Adipocyte (in vitro differentiated cells): ENCODE data around the gene IFI27L1.

Source experiments
- DNase-seq: peaks from one replicate; pipeline ENCODE4 v3.0.0-alpha.2; 2015; ENCODE audit warnings: low read depth
- H3K27me3 ChIP-seq: replicated peaks from 2 replicates; pipeline ENCODE4 v1.7.0; 2013; ENCODE audit warnings: mild to moderate bottlenecking, low read length, moderate library complexity; ENCODE audit not compliant: control insufficient read depth, insufficient read depth
- H3K36me3 ChIP-seq: 2 replicates; pipeline ENCODE4 v1.7.0; 2013; ENCODE audit warnings: low read length, mild to moderate bottlenecking, moderate library complexity; ENCODE audit not compliant: control insufficient read depth, insufficient read depth, severe bottlenecking
- H3K4me1 ChIP-seq: 2 replicates; pipeline ENCODE4 v1.7.0; 2013; ENCODE audit warnings: mild to moderate bottlenecking, low read length, moderate library complexity; ENCODE audit not compliant: control insufficient read depth, insufficient read depth
- H3K4me3 ChIP-seq: 2 replicates; pipeline ENCODE4 v1.7.0; 2013; ENCODE audit warnings: mild to moderate bottlenecking, low read length, moderate library complexity
- H3K9ac ChIP-seq: 2 replicates; pipeline ENCODE4 v1.7.0; 2013; ENCODE audit warnings: mild to moderate bottlenecking, low read length, moderate library complexity
- H3K9me3 ChIP-seq: 2 replicates; pipeline ENCODE4 v1.7.0; 2013; ENCODE audit warnings: mild to moderate bottlenecking, low read length, moderate library complexity; ENCODE audit not compliant: control insufficient read depth

The IFI27L1 gene

DNA sequence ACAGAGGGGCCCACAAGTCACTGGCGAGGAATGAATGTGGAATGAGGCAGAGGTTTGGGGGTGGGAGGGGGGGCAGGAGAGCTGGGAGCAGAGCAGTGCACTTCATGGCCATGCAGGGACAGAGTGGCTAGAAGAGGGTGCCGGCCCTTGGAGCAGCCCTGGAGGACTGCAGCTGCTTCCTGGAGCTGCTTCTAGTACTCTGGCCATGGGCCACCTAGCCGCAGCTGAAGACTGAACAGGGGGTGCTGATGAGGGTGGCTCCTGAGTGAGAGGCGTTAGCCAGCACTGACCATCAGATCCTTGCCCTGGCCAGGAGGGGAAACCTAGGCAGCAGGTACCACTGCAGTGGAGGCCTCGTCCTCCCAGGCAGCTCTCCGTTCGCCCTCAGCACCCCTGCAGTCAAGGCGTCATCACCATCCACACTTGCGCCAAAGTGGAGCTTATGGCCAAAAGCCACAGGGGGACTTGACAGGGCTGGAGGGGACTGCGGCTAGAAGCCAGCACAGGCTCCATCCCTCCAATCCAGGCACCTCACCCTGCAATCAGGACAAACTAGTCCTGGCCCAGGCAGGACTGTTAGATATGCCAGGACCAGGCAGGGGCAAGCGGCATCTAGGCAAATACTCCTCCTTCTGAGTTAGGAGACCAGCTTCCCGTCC lies 38.5 kb upstream of the IFI27L1 start:
- Histone ChIP-seq H3K9ac (no peak overlapping the region), H3K4me1 (peaks cover 29% of the 10 kb centered on the region), H3K27me3 (no peaks in the 10 kb centered on the region), H3K4me3 (no peak overlapping the region), H3K9me3 (no peaks in the 10 kb centered on the region), H3K36me3 (peaks cover 41% of the 10 kb centered on the region)
- DNase-seq = no peak

DNA sequence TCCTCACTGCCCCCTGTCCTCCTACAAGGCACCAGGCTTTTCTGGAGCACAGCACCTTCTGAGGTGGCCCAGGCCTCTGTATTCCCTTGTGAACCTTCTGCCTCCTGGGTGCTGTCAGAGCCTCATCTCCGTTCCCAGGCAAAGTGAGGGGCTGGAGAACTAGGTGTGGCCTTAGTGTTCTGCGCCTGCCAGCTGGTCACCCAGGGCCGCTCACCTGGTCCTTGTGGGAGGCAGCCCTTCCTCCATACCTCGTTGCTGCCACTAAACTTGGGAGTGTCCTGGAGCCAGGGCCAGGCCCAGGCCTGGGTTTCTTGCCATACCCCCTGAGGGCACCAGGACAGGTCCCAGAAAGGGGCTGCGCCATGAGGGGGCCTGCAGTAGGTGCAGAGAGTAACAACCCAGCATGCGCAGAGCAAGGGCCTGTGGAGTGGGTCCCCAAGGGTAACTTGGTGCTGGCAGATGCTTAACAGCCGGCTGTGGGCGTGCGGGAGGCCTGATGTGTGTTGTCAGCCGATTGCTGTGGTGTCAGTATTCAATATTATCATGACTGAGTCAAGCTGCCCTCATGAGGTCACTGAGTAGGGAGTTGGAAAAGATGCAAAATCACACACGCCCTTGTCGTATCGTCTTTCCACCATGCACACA lies 37.9 kb upstream of the IFI27L1 start:
- Histone ChIP-seq H3K9ac (no peak overlapping the region), H3K4me1 (peaks cover 29% of the 10 kb centered on the region), H3K9me3 (no peaks in the 10 kb centered on the region), H3K27me3 (no peaks in the 10 kb centered on the region), H3K36me3 (peaks cover 48% of the 10 kb centered on the region), H3K4me3 (no peak overlapping the region)
- DNase-seq = no peak

DNA sequence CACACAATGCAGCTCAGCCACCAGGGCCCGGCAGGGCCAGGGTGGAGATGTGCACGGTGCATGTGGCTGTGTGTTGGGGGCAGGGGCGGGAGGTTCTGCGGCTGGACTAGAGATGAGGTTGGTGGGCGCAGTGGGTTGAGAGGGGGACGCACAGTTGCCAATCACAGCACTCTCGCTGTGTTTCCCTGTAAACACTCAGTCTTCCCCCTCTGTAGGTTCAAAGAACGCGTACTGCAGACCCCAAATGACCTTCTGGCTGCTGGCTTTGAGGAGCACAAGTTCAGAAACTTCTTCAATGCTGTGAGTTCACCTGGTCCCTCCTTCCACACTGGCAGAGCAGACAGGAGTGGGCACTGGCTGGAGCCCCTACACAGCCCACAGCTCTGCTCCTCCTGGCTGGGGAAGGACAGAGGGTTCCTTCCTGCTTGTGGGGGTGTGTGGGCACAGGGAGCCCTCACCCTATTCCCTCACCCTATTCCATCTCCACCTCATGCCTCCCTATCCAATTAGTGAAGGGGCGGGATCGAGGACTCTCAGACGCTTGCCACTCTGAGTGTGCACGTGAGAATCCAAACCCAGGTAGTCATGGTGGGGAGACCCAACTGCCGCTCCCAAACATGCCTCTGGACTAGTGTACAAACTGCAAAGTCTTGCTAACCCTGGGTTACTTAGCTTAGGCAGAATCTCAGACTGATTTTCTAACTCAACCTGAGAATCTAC lies 37.2 kb upstream of the IFI27L1 start:
- peaks cover 29% of the 10 kb centered on the region for H3K4me1 ChIP-seq
- H3K9me3 ChIP-seq = no peaks in the 10 kb centered on the region
- DNase-seq = no peak
- no peak overlapping the region for H3K4me3 ChIP-seq
- H3K9ac ChIP-seq = no peak overlapping the region
- peaks cover 54% of the 10 kb centered on the region for H3K36me3 ChIP-seq
- no peaks in the 10 kb centered on the region for H3K27me3 ChIP-seq

DNA sequence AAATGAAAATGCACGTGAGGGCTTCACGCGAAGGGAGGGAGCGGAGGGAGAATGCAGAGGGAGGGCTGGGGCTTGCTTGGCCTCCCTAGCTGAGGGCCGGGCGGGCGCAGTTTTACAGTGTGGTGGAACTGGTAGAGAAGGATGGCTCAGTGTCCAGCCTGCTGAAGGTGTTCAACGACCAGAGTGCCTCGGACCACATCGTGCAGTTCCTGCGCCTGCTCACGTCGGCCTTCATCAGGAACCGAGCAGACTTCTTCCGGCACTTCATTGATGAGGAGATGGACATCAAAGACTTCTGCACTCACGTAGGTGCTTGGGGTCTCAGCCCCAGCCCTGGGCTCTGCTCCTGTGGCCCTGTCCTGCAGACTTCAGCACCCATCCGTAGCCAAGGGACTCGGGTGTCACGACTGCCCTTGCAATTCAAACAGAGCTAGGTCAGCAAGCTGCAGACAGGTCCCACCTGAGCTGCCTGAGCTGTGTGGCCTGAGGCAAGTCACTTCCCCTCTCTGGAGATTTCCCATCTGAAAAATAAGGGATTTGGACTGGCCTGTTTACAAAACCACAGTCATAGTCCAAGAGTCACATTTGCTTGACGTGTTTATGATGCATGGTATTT lies 36.5 kb upstream of the IFI27L1 start:
- peaks cover 61% of the 10 kb centered on the region for H3K36me3 ChIP-seq
- H3K9me3 ChIP-seq = no peaks in the 10 kb centered on the region
- no peaks in the 10 kb centered on the region for H3K27me3 ChIP-seq
- H3K9ac ChIP-seq = no peak overlapping the region
- DNase-seq = no peak
- H3K4me3 ChIP-seq = no peak overlapping the region
- peaks cover 29% of the 10 kb centered on the region for H3K4me1 ChIP-seq

DNA sequence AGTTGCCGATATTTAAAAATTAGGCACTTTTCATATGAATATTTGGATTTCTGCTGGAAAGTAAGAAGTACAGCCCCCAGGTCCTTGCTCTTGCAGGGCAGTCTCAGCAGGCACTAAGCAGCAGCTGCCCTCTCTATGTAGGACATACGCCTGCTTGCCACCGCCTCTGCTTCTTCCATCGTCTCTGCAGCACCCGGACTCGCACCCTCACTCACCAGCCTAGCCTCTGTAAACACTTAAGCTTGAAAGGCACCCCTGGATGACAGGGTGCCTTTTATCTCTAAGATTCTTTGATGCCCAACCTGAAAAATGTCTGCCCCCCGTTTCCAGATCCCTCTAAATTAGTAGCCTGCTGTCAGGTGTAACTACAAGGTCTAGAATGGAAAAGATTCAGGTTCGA lies 36.0 kb upstream of the IFI27L1 start:
- Histone ChIP-seq H3K9me3 (no peaks in the 10 kb centered on the region), H3K27me3 (no peaks in the 10 kb centered on the region), H3K4me3 (no peak overlapping the region), H3K4me1 (peaks cover 29% of the 10 kb centered on the region), H3K36me3 (peaks cover 66% of the 10 kb centered on the region), H3K9ac (no peak overlapping the region)
- DNase-seq = no peak

DNA sequence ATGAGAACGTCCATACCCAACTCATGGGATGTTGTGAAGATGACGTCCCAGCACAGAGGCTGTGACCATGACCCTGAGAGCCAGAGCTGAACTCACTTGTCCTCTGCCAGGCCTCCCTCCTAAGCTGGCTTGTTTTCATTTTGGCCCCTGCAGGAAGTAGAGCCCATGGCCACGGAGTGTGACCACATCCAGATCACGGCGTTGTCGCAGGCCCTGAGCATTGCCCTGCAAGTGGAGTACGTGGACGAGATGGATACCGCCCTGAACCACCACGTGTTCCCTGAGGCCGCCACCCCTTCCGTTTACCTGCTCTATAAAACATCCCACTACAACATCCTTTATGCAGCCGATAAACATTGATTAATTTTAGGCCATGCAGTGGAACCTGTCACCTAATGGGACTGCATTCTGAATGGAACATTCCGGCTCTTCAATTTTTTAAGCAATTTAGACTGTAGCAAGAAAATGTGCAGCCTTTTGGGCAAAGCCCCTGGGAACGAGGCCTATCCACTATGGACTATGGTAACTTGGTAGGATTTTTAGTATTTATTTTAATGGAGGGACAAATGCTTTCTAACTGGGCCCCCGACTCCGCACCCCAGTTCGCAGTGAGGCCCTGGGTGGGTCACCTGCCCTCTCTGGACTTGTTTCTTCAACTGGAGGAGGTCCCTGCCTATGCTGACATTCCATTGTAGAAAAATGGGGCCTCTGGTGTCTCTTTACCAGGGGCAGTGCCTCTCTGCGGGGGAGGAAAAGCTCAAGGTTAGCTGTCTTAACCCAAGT lies 35.4 kb upstream of the IFI27L1 start:
- H3K4me1 ChIP-seq = peaks cover 31% of the 10 kb centered on the region

DNA sequence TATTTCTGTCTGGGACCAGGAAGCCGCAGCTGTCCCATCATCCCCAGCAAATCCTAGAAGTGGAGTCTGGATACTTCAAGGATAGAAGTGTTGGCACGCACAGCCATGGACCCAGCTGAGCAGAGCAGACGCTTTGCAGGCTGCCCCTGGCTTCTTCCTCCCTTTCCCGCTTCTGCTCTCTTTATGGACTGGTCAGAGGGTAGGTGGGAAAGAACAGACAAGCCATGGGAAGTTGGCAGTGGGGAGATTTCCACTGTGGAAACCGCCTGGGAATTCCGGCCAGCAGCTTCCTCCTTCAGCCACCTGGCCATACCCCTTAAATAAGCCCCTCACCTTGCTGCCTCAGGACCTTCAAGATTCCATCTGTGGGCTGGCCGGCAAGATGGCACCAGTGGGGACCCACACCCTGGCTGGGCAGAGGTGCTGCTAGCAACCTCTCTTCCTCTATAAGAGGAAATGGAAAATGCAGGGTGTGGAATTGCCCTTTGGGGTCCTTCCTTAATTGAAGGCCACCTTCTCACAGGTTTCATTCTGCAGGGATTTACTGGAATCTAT lies 34.3 kb upstream of the IFI27L1 start:
- no peak for DNase-seq
- H3K36me3 ChIP-seq = peaks cover 82% of the 10 kb centered on the region
- H3K4me1 ChIP-seq = peaks cover 31% of the 10 kb centered on the region
- no peak overlapping the region for H3K9ac ChIP-seq
- no peak overlapping the region for H3K4me3 ChIP-seq
- no peaks in the 10 kb centered on the region for H3K27me3 ChIP-seq
- no peaks in the 10 kb centered on the region for H3K9me3 ChIP-seq

More for the DNA sequence above, 35.4 kb upstream of the IFI27L1 start:
- Histone ChIP-seq H3K27me3 (no peaks in the 10 kb centered on the region), H3K9ac (no peak overlapping the region), H3K36me3 (peaks cover 73% of the 10 kb centered on the region), H3K4me3 (no peak overlapping the region), H3K9me3 (no peaks in the 10 kb centered on the region)
- no peak for DNase-seq

DNA sequence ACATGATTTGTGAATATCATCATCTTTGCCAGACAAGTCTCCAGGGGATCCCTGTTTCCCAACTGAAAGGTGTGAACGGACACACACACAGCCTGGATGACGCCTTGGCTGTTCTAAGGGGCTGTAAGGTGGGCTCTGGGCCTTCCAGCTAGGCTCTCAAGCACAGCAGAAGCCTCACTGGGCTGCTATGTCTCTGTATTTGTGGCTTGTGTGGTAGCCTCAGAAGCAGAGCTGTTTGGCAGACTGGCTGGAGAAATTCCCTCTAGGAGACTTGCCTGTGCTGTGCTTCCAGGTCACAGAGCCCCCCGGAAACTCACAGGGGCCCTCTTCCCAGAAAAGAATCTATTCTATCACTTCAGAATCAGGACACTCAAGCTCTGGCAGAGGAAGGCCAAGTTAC lies 33.5 kb upstream of the IFI27L1 start:
- Histone ChIP-seq H3K9me3 (no peaks in the 10 kb centered on the region), H3K4me3 (no peak overlapping the region), H3K9ac (no peak overlapping the region), H3K27me3 (no peaks in the 10 kb centered on the region), H3K4me1 (peaks cover 27% of the 10 kb centered on the region), H3K36me3 (peaks cover 91% of the 10 kb centered on the region)
- DNase-seq = no peak

DNA sequence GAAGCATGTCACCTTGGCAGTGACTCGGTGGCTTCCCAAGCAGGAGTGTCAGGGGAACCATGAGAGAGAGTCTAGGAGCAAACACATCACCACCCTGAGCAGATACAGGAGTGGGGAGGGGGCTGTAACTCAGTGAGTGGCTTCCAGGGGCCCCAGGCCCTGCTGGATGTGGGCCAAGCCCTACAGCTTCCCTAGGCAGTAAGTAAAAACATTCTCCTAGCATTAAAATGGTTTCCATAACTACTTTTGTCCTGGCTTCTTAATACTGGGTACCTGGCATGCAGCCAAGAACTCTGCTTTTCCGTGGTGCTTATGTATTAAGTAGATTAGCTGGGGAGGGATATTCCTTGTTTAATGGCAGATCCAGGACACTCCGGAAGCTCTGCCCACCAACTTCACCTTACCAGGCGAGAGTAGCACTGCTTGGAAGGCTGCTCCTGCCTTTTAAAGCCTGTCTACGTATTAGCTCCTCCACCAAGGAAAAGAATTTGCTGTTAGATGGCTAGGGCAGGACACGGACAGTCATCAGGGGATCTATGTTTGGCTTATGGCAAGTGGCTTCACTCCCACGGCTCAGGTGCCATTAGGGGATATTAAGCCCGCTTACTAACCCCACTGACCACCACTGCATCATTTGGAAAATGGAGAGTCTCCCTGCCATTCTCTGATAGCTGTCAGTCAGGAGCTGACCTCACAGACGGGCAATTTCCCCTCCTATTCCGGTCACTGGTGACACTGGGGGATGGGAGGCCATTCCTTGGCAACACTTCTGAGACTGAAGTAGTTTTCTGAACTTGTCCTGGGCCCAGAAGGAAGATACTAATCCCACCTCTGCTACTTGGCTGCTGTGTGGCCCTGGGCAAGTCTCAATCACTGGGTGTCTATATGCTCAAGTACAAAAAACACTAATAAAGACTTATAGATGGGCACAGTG lies 32.2 kb upstream of the IFI27L1 start:
- H3K36me3 ChIP-seq = peaks cover 93% of the 10 kb centered on the region
- no peaks in the 10 kb centered on the region for H3K9me3 ChIP-seq
- peaks cover 16% of the 10 kb centered on the region for H3K4me1 ChIP-seq
- no peak overlapping the region for H3K4me3 ChIP-seq
- no peak for DNase-seq
- H3K27me3 ChIP-seq = no peaks in the 10 kb centered on the region
- no peak overlapping the region for H3K9ac ChIP-seq

DNA sequence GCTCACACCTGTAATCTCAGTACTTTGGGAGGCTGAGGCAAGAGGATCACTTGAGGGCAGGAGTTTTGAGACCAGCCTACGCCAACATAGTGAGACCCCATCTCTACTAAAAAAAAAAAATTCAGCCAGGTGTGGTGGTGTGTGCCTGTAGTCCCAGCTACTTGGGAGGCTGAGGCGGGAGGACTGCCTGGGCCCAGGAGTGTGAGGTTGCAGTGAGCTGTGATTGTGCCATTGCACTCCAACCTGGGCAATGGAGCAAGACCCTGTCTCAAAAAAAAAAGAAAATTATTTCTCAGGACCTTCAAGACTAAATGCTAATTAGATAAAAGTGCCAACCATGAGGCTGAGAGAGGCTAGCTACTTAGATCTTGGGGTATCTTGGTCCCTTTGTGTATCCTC lies 31.5 kb upstream of the IFI27L1 start:
- Histone ChIP-seq H3K9me3 (no peaks in the 10 kb centered on the region), H3K9ac (no peak overlapping the region), H3K4me3 (no peak overlapping the region), H3K27me3 (no peaks in the 10 kb centered on the region), H3K4me1 (peaks cover 16% of the 10 kb centered on the region), H3K36me3 (peaks cover 94% of the 10 kb centered on the region)
- DNase-seq = no peak
